HG02943 (cell line): ENCODE data around the gene MEG3.

Experiments
- ATAC-seq: cut with Tn5 transposase; IDR thresholded peaks from one replicate; pipeline ENCODE4 v1.9.1; 2021; ENCODE audit warnings: mild to moderate bottlenecking, low read depth, moderate library complexity; ENCODE audit not compliant: unreplicated experiment

Gene MEG3

DNA sequence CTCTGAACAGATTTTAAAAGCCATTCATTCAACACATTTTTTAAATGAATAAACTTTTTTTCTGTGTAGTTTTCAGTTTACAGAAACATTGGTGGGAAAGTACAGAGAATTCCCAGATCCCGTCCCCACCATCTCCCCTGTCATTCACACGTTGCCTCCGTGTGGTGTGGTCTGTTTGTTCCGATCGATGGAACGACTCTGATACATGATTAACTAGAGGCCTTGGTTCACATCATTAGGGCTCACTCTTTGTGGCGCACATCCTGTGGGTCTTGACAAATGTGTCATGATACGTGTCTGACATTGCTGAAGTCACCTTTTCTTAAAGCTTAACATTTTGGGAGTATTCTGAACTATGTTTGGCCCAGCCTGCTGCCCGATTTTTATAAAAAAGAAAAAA, 18.5 kb downstream of the MEG3 start:
- ATAC-seq = no peak

GRCh38 chr14:100844846-100845245, 18.9 kb downstream of the MEG3 start:
- no peak for ATAC-seq

DNA sequence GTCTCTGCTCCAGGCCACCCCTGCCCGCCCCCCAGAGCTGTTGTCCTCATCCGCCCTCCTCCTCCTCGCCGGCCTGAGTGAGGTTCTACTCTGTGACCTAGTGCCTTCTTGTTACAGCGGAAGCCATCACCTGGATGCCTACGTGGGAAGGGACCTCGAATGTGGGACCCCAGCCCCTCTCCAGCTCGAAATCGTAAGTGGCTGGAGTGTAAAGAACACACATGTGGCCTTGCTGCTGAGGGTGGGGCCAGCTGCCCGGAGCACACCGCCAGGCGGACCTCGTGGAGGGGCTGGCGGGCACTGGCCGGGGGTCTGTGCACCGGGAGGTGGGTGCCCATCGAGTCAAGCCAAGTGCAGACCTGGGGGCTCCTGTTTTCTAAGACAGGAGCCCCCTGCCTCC, 19.4 kb downstream of the MEG3 start:
- no peak for ATAC-seq

DNA sequence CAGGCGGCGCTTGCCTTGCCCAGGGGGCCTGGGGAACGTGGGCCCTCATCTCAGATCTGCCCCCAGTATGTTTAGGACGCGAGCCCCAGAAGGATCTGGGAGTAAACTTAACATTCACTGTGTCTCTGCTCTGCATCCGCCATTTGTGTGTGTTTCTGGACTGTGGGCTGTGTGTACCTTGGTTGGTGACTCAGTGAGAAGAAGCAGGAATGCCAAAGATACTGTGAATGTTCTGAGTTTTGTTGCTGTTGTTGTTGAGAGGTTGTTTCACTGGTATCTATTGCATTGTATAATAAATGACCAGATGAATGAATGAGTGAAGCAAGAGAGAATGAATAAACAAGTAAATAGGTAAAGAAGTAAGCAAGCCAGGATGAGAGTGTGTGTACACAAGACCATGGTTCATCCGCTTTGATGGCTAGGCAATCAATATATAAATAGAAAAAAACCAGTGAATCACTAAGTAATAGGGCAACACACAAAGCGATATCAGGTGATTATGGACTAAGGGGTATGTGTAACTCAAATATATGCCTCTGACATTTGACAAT, 20.5 kb downstream of the MEG3 start:
- no peak for ATAC-seq

- ATAC-seq = no peak
These were observed 23.3 kb downstream of the MEG3 start for GRCh38 chr14:100849115-100849781.

GRCh38 chr14:100850841-100851585, 25.1 kb downstream of the MEG3 start:
- no peak for ATAC-seq

GRCh38 chr14:100851586-100851916, 25.6 kb downstream of the MEG3 start:
- ATAC-seq = no peak

- ATAC-seq = no peak
These were observed 26.2 kb downstream of the MEG3 start for GRCh38 chr14:100851946-100852620.

- ATAC-seq = no peak
These were observed 28.5 kb downstream of the MEG3 start for GRCh38 chr14:100854435-100854834.

GRCh38 chr14:100855256-100855930, 29.5 kb downstream of the MEG3 start:
- no peak for ATAC-seq

GRCh38 chr14:100856056-100856950, 30.4 kb downstream of the MEG3 start:
- ATAC-seq = no peak

- no peak for ATAC-seq
These were observed 31.5 kb downstream of the MEG3 start for GRCh38 chr14:100857233-100857922.

GRCh38 chr14:100857923-100858837, 32.3 kb downstream of the MEG3 start:
- ATAC-seq = no peak

- ATAC-seq = no peak
These were observed 32.9 kb downstream of the MEG3 start for GRCh38 chr14:100858838-100859220.

- ATAC-seq = no peak
These were observed 33.9 kb downstream of the MEG3 start for GRCh38 chr14:100859781-100860180.

- ATAC-seq = no peak
These were observed 34.8 kb downstream of the MEG3 start for GRCh38 chr14:100860556-100861187.

GRCh38 chr14:100861188-100861936, 35.4 kb downstream of the MEG3 start:
- no peak for ATAC-seq
